Right atrium auricular region (tissue), 2 donors: Measurements from ENCODE around the gene NCDN. TPM values are rescaled to one million over a fixed set of nuclear protein-coding genes. Genes with fewer than 3 reads are reported as not detected.

Experiments used
- DNase-seq: peaks from one replicate; pipeline ENCODE4 v3.0.0-alpha.2; 2019; ENCODE audit warnings: low spot score
- H3K27ac ChIP-seq, 2 donors: fragments of 200-600 bp; sonication (generic); 1 replicate in 1 of 2; 2 replicates in 1 of 2; pipeline ENCODE4 v1.5.1; 2016 to 2019
- H3K27me3 ChIP-seq, 2 donors: fragments of 200-600 bp; sonication (generic); one replicate each; pipeline versions ENCODE4 v1.5.1 to v1.6.0; 2017 to 2019
- H3K36me3 ChIP-seq: fragments of 200-600 bp; sonication (generic); one replicate; pipeline ENCODE4 v1.5.1; 2016
- H3K4me1 ChIP-seq, 2 donors: fragments of 200-600 bp; sonication (generic); one replicate each; pipeline versions ENCODE4 v1.5.1 to v1.6.0; 2017 to 2019
- H3K4me3 ChIP-seq, 2 donors: fragments of 200-600 bp; sonication (generic); 1 replicate in 1 of 2; 2 replicates in 1 of 2; pipeline ENCODE4 v1.5.1; 2017 to 2019; ENCODE audit warnings: mild to moderate bottlenecking in 1 of 2, moderate library complexity in 1 of 2
- H3K9me3 ChIP-seq, 2 donors: fragments of 200-600 bp; sonication (generic); one replicate each; pipeline ENCODE4 v1.5.1; 2019
- total RNA-seq, 2 donors: library from RNA; depleted of rRNA; stranded (reverse); fragments of >200 nt; gene quantifications; one replicate each; pipeline ENCODE4 v1.1.0, GENCODE V29; 2016
- TF ChIP-seq, protein P1 (sequence below), 2 donors: fragments of 200-600 bp; sonication (generic); IDR thresholded peaks; one replicate each; pipeline ENCODE4 v1.5.1; 2019; ENCODE audit warnings: antibody characterized with exemption in 2 of 2

NCDN gene
- total RNA-seq, 2 donors from 2014 or later = 30.6 to 33.7 TPM

DNA sequence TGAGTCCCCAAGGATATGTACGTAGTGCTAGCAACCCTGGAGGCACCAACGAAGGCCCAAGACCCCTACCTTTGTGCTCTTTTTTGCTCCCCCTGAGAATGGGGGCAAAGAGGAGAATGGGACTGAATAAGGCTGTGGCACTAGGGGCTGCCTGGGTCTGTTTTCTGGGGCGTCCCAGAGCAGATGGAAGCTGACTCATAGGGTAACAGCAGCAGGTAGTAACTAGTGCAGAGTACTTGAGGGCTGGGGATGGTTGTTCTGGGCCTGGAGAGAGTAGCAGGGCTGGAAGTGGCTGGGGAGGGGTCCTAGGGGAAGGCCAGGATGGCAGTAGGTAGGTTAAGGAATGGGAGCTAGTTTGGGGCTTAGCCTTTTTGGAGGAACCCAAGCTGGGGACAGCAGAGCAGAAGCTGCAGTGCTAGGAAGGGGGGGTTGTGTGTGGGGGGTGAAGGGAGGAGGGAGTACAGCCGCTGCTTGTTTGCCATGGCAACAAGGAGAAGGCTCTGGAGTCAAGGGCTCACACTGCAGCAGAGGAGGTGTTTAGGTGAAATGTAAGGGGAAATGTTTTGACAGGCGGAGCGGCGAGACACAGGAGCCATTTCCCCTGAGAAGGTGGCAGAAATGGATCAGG, 1.8 kb downstream of the NCDN start:
- H3K27ac ChIP-seq = peak overlapping the region in 1 of 2 donors; percentile 97
- TF ChIP-seq, protein P1, sequence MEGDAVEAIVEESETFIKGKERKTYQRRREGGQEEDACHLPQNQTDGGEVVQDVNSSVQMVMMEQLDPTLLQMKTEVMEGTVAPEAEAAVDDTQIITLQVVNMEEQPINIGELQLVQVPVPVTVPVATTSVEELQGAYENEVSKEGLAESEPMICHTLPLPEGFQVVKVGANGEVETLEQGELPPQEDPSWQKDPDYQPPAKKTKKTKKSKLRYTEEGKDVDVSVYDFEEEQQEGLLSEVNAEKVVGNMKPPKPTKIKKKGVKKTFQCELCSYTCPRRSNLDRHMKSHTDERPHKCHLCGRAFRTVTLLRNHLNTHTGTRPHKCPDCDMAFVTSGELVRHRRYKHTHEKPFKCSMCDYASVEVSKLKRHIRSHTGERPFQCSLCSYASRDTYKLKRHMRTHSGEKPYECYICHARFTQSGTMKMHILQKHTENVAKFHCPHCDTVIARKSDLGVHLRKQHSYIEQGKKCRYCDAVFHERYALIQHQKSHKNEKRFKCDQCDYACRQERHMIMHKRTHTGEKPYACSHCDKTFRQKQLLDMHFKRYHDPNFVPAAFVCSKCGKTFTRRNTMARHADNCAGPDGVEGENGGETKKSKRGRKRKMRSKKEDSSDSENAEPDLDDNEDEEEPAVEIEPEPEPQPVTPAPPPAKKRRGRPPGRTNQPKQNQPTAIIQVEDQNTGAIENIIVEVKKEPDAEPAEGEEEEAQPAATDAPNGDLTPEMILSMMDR (IDR thresholded peaks at IDR 0.05) = no peak
- no peaks in the 10 kb centered on the region for H3K9me3 ChIP-seq
- H3K36me3 ChIP-seq = peaks cover 18% of the 10 kb centered on the region
- no peak overlapping the region for H3K4me3 ChIP-seq
- H3K27me3 ChIP-seq = no peaks in the 10 kb centered on the region
- peaks cover 0 to 58% of the 10 kb centered on the region in 2 donors for H3K4me1 ChIP-seq
- DNase-seq = no peak

DNA sequence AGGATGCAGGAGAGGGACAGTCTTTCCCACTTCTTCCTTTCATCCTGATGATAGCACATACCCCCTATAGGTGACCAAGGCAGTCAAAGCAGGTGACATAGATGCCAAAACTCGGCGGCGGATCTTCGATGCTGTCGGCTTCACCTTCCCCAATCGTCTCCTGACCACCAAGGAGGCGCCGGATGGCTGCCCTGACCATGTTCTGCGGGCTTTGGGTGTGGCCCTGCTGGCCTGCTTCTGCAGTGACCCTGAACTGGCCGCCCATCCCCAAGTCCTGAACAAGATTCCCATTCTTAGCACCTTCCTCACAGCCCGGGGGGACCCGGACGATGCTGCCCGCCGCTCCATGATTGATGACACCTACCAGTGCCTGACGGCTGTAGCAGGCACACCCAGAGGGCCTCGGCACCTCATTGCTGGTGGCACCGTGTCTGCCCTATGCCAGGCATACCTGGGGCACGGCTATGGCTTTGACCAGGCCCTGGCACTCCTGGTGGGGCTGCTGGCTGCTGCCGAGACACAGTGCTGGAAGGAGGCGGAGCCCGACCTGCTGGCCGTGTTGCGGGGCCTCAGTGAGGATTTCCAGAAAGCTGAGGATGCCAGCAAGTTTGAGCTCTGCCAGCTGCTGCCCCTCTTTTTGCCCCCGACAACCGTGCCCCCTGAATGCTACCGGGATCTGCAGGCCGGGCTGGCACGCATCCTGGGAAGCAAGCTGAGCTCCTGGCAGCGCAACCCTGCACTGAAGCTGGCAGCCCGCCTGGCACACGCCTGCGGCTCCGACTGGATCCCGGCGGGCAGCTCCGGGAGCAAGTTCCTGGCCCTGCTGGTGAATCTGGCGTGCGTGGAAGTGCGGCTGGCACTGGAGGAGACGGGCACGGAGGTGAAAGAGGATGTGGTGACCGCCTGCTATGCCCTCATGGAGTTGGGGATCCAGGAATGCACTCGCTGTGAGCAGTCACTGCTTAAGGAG, 2.9 kb downstream of the NCDN start:
- TF ChIP-seq, protein P1 (IDR thresholded peaks at IDR 0.05) = no peak
- Histone ChIP-seq H3K36me3 (peaks cover 25% of the 10 kb centered on the region), H3K4me1 (peaks cover 0 to 47% of the 10 kb centered on the region in 2 donors), H3K27me3 (no peaks in the 10 kb centered on the region), H3K9me3 (no peaks in the 10 kb centered on the region), H3K4me3 (no peak overlapping the region), H3K27ac (peak overlapping the region in 1 of 2 donors; percentile 39)
- DNase-seq = no peak

DNA sequence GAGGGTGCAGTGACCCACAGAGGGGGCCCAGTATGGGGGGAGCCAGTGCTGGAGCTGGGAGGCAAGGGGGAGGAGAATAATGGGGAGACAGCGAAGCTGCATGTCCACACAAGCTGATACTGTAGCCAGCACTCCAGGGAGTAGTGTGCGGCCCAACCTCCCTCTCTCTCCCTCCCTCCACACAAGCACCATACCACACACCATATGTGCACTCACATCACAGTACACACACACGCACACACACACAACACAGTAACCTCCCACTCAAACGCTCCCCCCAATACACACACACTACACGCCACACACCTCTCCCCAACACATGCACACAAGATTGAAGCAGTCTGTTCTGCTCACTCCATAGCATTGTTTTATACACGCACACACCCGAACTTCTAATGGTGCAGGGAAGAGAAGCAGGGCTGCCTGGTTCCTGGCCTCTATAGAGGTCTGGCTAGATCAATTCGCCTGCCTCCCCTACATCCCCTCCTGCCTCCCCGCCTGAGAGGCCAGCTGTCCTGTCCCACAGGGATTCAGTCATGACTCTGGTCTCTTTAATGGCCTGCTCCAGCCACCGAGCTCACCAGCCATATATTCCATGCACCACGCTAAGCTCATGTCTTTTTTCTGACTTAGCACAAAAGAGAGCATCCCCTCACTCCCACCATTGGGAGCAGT, 3.8 kb downstream of the NCDN start:
- Histone ChIP-seq H3K9me3 (no peaks in the 10 kb centered on the region), H3K4me1 (peaks cover 0 to 38% of the 10 kb centered on the region in 2 donors), H3K27me3 (no peaks in the 10 kb centered on the region), H3K36me3 (peaks cover 27% of the 10 kb centered on the region), H3K4me3 (no peak overlapping the region), H3K27ac (no peak overlapping the region)
- TF ChIP-seq, protein P1 (IDR thresholded peaks at IDR 0.05) = no peak
- no peak for DNase-seq

DNA sequence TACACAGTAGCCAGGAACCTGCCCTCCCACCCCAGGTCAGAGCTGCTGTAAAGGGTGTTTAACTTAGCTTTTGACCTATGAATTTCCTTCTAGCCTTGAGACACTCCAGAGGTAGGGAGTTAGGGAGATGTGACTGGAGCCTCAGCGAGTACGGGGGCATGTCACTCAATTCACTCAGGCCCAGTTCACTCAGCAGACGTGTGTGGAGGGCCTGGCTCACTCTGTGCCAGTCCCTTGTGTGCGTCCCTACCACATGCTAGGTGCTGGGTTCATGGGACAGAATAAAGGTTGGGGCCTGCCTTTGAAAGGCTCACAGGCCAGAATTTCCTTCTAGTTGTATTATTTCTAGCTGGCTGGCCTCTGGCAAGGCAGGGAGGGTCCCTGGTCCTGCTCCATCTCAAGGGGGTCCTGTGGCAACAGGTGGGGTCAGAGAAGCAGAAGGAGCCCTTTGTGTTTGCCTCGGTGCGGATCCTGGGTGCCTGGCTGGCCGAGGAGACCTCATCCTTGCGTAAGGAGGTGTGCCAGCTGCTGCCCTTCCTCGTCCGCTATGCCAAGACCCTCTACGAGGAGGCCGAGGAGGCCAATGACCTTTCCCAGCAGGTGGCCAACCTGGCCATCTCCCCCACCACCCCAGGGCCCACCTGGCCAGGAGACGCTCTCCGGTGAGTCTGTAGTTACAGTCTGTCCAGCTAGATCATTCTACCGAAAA, 4.5 kb downstream of the NCDN start:
- Histone ChIP-seq H3K27ac (no peak overlapping the region), H3K4me1 (peaks cover 0 to 35% of the 10 kb centered on the region in 2 donors), H3K9me3 (no peaks in the 10 kb centered on the region), H3K4me3 (no peak overlapping the region), H3K36me3 (peaks cover 27% of the 10 kb centered on the region), H3K27me3 (no peaks in the 10 kb centered on the region)
- TF ChIP-seq, protein P1 (IDR thresholded peaks at IDR 0.05) = no peak
- no peak for DNase-seq

DNA sequence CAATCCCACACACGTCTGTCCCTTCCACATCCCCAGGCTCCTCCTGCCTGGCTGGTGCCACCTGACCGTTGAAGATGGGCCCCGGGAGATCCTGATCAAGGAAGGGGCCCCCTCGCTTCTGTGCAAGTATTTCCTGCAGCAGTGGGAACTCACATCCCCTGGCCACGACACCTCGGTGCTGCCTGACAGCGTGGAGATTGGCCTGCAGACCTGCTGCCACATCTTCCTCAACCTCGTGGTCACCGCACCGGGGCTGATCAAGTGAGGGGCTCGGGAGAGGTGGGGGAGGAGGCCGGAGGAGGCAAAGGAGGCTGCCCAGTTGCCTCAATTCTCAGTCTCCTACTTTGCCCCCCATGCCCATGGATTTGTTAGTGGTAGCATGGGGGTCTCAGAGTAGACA, 5.6 kb downstream of the NCDN start:
- H3K36me3 ChIP-seq = peaks cover 27% of the 10 kb centered on the region

More for the DNA sequence above, 5.6 kb downstream of the NCDN start:
- Histone ChIP-seq H3K27me3 (no peaks in the 10 kb centered on the region), H3K9me3 (no peaks in the 10 kb centered on the region), H3K27ac (no peak overlapping the region), H3K4me1 (peaks cover 0 to 33% of the 10 kb centered on the region in 2 donors), H3K4me3 (no peak overlapping the region)
- no peak for DNase-seq
- TF ChIP-seq, protein P1 (IDR thresholded peaks at IDR 0.05) = no peak
